HepG2 (cell line): Measurements from ENCODE around the gene TNFRSF6B. TPM values are rescaled to one million over a fixed set of nuclear protein-coding genes. Genes with fewer than 3 reads are reported as not detected.

Experiments used
- DPF2 ChIP-seq: sonication (generic); formaldehyde crosslinking; IDR thresholded peaks from 2 replicates; pipeline ENCODE4 v1.4.0; 2020; ENCODE audit warnings: mild to moderate bottlenecking, low read depth, missing genetic modification reagents, borderline replicate concordance
- GLI4 ChIP-seq: sonication (generic); formaldehyde crosslinking; IDR thresholded peaks from 2 replicates; pipeline ENCODE4 v1.5.1; 2020; ENCODE audit warnings: missing genetic modification reagents, mild to moderate bottlenecking, moderate library complexity, borderline replicate concordance
- MTA3 ChIP-seq: sonication (generic); formaldehyde crosslinking; IDR thresholded peaks from 2 replicates; pipeline ENCODE4 v1.4.0; 2020; ENCODE audit warnings: missing genetic modification reagents
- SSRP1 ChIP-seq: IDR thresholded peaks from 2 replicates; pipeline ENCODE4 v1.6.1; 2016; ENCODE audit warnings: control low read depth
- TGIF2 ChIP-seq: IDR thresholded peaks from 2 replicates; pipeline ENCODE4 v1.6.1; 2016; ENCODE audit warnings: control low read depth, missing compliant biosample characterization
- ZNF20 ChIP-seq: sonication (generic); formaldehyde crosslinking; IDR thresholded peaks from 2 replicates; pipeline ENCODE4 v1.4.0; 2020; ENCODE audit warnings: mild to moderate bottlenecking, moderate library complexity, missing genetic modification reagents
- ZNF674 ChIP-seq: sonication (generic); formaldehyde crosslinking; IDR thresholded peaks from 2 replicates; pipeline ENCODE4 v1.5.0; 2020; ENCODE audit warnings: low read depth, mild to moderate bottlenecking, missing genetic modification reagents
- ZNF737 ChIP-seq: sonication (generic); formaldehyde crosslinking; IDR thresholded peaks from 2 replicates; pipeline ENCODE4 v1.5.0; 2020; ENCODE audit warnings: missing genetic modification reagents, mild to moderate bottlenecking, borderline replicate concordance
- ZSCAN30 ChIP-seq: sonication (generic); formaldehyde crosslinking; IDR thresholded peaks from 2 replicates; pipeline ENCODE4 v1.5.0; 2020; ENCODE audit warnings: mild to moderate bottlenecking, missing genetic modification reagents
- polyA plus RNA-seq, 8 experiments: library from polyadenylated mRNA; depleted of rRNA in 3 of 8; stranded (reverse) in 7 of 8; unstranded in 1 of 8; fragments of >200 nt; fragmentation: Illumina TruSeq in 4 of 8; extraction: Trizol in 4 of 8; gene quantifications; 2 replicates each; pipeline versions ENCODE4 v1.2.1 to v1.2.3, GENCODE V29; 2011 to 2016; ENCODE audit warnings: low read depth in 4 of 8, missing spikeins in 1 of 8, mixed read lengths in 1 of 8; ENCODE audit not compliant: insufficient read depth in 1 of 8
- total RNA-seq, 5 experiments: library from RNA; depleted of rRNA; stranded (reverse); fragments of >200 nt; fragmentation: Illumina TruSeq; extraction: Trizol; gene quantifications; 2 replicates each; pipeline ENCODE4 v1.2.3, GENCODE V29; 2016; ENCODE audit warnings: low read depth in 1 of 5
- TF ChIP-seq, protein P1 (sequence below): sonication (generic); formaldehyde crosslinking; IDR thresholded peaks from 2 replicates; pipeline ENCODE4 v1.5.1; 2020; ENCODE audit warnings: mild to moderate bottlenecking, missing genetic modification reagents, moderate library complexity
- TF ChIP-seq, protein P2 (sequence below): sonication (generic); formaldehyde crosslinking; IDR thresholded peaks from 2 replicates; pipeline ENCODE4 v1.4.0; 2020; ENCODE audit warnings: missing genetic modification reagents, borderline replicate concordance
- TF ChIP-seq, protein P3 (sequence below): sonication (generic); formaldehyde crosslinking; IDR thresholded peaks from 2 replicates; pipeline ENCODE4 v1.5.0; 2020; ENCODE audit warnings: missing genetic modification reagents
- TF ChIP-seq, protein P4 (sequence below): sonication (generic); formaldehyde crosslinking; IDR thresholded peaks from 2 replicates; pipeline ENCODE4 v1.4.0; 2020; ENCODE audit warnings: mild to moderate bottlenecking, missing genetic modification reagents

Gene TNFRSF6B
- total and polyA plus RNA-seq, 2 of the 13 experiments (the other 11 are each of a cell fraction or from before 2014, with no cell fraction given): 0.24 TPM; not detected in 1

DNA sequence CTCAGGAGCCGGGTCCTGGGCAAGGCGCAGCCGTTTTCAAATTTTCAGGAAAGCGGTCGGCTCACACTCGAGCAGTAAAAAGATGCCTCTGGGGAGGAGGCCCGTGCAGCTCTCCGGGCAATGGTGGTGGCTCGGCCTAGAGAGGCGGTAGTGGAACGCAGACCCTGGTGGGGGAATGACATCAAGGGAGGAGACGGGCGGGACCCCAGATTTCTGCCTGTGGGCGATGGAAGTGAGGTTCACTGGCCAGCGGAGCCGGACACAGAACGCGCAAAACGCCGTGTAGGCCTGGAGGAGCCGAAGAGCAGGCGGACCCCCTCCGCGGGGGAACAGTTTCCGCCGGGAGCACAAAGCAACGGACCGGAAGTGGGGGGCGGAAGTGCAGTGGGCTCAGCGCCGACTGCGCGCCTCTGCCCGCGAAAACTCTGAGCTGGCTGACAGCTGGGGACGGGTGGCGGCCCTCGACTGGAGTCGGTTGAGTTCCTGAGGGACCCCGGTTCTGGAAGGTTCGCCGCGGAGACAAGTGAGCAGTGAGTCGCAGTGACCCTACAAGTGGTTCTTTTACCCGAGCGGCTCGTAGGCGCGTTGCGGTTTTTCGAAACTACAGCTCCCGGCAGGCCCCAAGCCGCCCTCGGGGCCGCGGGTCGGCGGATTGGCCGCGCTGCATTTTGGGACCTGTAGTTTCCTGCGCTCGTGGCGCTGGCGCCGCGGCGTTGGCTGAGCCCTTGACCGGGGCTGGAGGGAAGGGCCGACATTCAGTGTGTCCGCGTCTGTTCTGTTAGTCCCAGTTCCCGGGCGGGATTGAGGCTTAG, 38.3 kb upstream of the TNFRSF6B start, which contains the start of gene RTEL1 (continued):
- TF ChIP-seq, protein P1, sequence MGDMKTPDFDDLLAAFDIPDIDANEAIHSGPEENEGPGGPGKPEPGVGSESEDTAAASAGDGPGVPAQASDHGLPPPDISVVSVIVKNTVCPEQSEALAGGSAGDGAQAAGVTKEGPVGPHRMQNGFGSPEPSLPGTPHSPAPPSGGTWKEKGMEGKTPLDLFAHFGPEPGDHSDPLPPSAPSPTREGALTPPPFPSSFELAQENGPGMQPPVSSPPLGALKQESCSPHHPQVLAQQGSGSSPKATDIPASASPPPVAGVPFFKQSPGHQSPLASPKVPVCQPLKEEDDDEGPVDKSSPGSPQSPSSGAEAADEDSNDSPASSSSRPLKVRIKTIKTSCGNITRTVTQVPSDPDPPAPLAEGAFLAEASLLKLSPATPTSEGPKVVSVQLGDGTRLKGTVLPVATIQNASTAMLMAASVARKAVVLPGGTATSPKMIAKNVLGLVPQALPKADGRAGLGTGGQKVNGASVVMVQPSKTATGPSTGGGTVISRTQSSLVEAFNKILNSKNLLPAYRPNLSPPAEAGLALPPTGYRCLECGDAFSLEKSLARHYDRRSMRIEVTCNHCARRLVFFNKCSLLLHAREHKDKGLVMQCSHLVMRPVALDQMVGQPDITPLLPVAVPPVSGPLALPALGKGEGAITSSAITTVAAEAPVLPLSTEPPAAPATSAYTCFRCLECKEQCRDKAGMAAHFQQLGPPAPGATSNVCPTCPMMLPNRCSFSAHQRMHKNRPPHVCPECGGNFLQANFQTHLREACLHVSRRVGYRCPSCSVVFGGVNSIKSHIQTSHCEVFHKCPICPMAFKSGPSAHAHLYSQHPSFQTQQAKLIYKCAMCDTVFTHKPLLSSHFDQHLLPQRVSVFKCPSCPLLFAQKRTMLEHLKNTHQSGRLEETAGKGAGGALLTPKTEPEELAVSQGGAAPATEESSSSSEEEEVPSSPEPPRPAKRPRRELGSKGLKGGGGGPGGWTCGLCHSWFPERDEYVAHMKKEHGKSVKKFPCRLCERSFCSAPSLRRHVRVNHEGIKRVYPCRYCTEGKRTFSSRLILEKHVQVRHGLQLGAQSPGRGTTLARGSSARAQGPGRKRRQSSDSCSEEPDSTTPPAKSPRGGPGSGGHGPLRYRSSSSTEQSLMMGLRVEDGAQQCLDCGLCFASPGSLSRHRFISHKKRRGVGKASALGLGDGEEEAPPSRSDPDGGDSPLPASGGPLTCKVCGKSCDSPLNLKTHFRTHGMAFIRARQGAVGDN: peak; percentile 86
- TF ChIP-seq ZNF20: peak; percentile 68; the same call in 1 of the 2 replicates
- peak; percentile 94 for TF ChIP-seq TGIF2
- TF ChIP-seq, protein P2, sequence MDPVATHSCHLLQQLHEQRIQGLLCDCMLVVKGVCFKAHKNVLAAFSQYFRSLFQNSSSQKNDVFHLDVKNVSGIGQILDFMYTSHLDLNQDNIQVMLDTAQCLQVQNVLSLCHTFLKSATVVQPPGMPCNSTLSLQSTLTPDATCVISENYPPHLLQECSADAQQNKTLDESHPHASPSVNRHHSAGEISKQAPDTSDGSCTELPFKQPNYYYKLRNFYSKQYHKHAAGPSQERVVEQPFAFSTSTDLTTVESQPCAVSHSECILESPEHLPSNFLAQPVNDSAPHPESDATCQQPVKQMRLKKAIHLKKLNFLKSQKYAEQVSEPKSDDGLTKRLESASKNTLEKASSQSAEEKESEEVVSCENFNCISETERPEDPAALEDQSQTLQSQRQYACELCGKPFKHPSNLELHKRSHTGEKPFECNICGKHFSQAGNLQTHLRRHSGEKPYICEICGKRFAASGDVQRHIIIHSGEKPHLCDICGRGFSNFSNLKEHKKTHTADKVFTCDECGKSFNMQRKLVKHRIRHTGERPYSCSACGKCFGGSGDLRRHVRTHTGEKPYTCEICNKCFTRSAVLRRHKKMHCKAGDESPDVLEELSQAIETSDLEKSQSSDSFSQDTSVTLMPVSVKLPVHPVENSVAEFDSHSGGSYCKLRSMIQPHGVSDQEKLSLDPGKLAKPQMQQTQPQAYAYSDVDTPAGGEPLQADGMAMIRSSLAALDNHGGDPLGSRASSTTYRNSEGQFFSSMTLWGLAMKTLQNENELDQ (CRISPR knock-in tag): peak; percentile 95
- TF ChIP-seq, protein P3, sequence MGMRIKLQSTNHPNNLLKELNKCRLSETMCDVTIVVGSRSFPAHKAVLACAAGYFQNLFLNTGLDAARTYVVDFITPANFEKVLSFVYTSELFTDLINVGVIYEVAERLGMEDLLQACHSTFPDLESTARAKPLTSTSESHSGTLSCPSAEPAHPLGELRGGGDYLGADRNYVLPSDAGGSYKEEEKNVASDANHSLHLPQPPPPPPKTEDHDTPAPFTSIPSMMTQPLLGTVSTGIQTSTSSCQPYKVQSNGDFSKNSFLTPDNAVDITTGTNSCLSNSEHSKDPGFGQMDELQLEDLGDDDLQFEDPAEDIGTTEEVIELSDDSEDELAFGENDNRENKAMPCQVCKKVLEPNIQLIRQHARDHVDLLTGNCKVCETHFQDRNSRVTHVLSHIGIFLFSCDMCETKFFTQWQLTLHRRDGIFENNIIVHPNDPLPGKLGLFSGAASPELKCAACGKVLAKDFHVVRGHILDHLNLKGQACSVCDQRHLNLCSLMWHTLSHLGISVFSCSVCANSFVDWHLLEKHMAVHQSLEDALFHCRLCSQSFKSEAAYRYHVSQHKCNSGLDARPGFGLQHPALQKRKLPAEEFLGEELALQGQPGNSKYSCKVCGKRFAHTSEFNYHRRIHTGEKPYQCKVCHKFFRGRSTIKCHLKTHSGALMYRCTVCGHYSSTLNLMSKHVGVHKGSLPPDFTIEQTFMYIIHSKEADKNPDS: peak; percentile 44; the same call in 1 of the 2 replicates
- no peak for TF ChIP-seq SSRP1 (CRISPR knock-in tag)
- TF ChIP-seq, protein P4, sequence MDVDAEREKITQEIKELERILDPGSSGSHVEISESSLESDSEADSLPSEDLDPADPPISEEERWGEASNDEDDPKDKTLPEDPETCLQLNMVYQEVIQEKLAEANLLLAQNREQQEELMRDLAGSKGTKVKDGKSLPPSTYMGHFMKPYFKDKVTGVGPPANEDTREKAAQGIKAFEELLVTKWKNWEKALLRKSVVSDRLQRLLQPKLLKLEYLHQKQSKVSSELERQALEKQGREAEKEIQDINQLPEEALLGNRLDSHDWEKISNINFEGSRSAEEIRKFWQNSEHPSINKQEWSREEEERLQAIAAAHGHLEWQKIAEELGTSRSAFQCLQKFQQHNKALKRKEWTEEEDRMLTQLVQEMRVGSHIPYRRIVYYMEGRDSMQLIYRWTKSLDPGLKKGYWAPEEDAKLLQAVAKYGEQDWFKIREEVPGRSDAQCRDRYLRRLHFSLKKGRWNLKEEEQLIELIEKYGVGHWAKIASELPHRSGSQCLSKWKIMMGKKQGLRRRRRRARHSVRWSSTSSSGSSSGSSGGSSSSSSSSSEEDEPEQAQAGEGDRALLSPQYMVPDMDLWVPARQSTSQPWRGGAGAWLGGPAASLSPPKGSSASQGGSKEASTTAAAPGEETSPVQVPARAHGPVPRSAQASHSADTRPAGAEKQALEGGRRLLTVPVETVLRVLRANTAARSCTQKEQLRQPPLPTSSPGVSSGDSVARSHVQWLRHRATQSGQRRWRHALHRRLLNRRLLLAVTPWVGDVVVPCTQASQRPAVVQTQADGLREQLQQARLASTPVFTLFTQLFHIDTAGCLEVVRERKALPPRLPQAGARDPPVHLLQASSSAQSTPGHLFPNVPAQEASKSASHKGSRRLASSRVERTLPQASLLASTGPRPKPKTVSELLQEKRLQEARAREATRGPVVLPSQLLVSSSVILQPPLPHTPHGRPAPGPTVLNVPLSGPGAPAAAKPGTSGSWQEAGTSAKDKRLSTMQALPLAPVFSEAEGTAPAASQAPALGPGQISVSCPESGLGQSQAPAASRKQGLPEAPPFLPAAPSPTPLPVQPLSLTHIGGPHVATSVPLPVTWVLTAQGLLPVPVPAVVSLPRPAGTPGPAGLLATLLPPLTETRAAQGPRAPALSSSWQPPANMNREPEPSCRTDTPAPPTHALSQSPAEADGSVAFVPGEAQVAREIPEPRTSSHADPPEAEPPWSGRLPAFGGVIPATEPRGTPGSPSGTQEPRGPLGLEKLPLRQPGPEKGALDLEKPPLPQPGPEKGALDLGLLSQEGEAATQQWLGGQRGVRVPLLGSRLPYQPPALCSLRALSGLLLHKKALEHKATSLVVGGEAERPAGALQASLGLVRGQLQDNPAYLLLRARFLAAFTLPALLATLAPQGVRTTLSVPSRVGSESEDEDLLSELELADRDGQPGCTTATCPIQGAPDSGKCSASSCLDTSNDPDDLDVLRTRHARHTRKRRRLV: peak; percentile 97
- TF ChIP-seq GLI4 (CRISPR knock-in tag): peak; percentile 49; the same call in 1 of the 2 replicates
- no peak; the same call in 1 of the 2 replicates for TF ChIP-seq MTA3 (CRISPR knock-in tag)
- no peak for TF ChIP-seq DPF2 (CRISPR knock-in tag)
- peak; percentile 65; the same call in 1 of the 2 replicates for TF ChIP-seq ZNF674 (CRISPR knock-in tag)
- TF ChIP-seq ZNF737 (CRISPR knock-in tag): peak; percentile 90
- TF ChIP-seq ZSCAN30 (CRISPR knock-in tag): peak; percentile 66; the same call in 1 of the 2 replicates
